ENCODE results near the gene CDC42EP4.
"Not testable (repeated sequence)": the region's sequence is repeated elsewhere in the genome, so short reads cannot be mapped to it uniquely, and the experiment has no call there.

CDC42EP4 gene

DNA sequence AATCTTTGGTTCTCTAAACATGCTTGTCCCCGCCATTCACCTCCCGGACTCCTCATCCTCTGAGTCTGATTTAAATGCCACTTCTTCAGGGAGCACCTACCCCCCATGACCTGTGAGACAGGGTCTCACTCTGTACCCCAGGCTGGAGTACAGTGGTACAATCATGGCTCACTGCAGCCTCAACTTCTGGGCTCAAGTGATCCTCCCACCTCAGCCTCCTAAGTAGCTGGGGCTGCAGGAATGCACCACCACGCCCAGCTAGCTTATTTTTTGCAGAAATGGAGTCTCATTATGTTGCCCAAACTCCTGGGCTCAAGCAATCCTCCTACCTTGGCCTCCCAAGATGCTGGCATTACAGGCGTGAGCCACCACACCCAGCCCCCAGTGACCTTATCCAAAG, 37.3 kb downstream of the CDC42EP4 start:
- no peak for DNase-seq

GRCh38 chr17:73272906-73273218, 38.9 kb downstream of the CDC42EP4 start:
- DNase-seq = no peak

DNA sequence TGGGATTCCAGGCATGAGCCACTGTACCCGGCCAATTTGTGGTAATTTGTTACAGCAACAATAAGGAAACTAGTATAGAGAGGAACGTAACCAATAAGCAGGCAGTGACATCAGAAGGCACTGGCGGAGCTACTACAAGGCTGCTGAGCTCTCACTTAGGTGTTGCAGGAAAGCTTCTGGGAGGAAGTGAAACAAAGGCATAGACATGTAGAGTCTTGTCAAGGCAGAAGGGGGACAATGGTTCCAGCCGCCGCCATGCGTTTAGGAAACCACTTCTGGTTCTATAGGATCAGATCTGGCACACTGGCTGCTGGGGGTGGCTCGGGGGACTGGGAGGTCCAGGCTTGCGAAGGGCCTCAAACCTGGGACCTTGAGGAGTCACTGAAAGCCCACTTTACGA, 40.7 kb downstream of the CDC42EP4 start:
- no peak for DNase-seq

GRCh38 chr17:73269791-73270190, 42.0 kb downstream of the CDC42EP4 start:
- DNase-seq = no peak

DNA sequence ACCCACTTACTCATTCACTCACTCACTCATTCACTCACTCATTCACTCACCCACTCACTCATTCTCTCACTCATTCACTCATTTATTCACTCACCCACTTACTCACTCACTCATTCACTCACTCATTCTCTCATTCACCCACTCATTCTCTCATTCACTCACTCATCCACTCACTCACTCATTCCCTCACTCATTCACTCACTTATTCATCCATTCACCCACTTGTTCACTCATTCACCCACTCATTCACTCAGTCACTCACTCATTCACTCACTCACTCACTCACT, 42.5 kb downstream of the CDC42EP4 start:
- no peak for DNase-seq

DNA sequence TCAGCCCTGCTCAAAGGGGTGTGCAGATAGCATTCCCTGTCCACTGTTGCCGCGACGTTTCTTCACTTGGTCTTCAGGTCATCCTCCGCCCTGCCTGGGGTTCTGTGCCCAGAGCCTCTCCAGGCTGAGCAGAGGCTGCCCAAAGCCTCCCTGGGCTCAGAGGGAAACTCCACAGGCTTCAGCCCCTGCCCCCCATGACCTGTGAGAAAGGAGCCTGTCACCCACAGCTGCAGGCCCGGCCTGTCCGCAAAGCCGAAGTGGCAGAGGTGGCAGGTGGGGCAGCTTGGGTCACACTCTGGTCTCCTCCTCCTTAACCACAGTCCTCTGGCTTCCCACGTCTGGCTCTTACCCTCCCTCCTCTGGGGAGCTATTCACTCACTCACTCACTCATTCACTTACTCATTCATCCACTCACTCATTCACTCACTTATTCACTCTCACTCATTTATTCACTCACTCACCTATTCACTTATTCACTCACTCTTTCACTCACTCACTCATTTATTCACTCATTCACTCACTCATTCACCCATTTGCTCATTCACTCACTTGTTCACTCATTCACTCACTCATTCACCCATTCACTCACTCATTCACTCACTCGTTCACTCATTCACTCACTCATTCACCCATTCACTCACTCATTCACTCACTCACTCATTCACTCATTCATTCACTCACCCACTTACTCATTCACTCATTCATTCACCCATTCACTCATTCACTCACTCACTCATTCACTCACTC, 43.0 kb downstream of the CDC42EP4 start:
- no peak for DNase-seq

- no peak for DNase-seq
Observed at GRCh38 chr17:73267648-73268537, 43.9 kb downstream of the CDC42EP4 start.

DNA sequence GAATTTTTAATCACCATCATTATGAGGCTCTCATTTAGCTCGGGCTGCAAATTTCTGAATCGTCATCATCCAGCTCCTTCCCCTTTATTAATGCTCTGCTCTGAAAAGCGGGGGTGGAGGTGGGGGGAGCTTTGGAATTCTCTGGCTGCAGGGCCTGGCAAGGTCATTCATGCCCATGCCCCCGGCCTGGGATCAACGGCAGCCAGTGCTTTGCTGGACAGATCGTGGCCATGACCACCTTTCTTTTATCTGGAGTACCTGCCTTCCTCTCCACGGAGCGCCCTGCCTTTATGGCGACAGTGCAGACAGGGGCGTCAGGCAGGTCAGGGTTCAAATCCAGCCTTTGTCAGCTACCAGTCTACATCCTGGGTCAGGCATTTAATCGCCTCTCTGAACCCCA, 45.0 kb downstream of the CDC42EP4 start:
- DNase-seq = no peak

DNA sequence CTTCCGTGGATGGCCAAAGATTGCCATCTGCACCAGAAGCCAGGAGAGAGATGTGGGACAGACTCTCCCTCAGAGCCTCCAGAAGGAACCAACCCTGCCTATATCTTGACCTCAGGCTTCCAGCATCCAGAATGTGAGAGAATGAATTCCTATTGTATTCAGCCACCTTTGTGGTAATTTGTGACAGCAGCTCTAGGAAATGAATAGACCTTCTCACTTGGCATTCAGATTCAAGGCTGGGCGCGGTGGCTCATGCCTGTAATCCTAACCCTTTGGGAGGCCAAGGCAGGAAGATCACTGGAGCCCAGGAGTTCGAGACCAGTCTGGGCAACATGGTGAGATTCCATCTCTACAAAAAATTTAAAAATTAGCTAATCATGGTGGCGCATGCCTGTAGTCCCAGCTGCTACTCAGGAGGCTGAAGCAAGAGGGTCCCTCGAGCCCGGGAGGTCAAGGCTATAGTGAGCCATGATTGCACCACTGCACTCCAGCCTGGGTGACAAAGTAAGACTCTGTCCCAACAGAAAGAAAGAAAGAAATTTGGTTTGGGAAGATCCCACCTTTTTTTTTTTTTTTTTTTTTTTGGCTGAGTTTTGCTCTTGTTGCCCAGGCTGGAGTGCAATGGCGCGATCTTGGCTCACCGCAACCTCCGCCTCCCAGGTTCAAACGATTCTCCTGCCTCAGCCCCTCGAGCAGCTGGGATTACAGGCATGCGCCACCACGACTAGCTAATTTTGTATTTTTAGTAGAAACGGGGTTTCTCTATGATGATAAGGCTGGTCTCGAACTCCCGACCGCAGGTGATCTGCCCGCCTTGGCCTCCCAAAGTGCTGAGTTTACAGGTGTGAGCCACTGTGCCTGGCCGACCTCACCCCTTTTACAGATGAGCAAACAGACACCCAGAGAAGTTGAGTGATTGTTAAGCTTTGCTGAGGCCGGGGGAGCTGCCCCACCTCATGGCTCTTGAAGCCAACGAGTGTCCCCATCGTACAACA, 45.9 kb downstream of the CDC42EP4 start:
- DNase-seq = no peak

DNA sequence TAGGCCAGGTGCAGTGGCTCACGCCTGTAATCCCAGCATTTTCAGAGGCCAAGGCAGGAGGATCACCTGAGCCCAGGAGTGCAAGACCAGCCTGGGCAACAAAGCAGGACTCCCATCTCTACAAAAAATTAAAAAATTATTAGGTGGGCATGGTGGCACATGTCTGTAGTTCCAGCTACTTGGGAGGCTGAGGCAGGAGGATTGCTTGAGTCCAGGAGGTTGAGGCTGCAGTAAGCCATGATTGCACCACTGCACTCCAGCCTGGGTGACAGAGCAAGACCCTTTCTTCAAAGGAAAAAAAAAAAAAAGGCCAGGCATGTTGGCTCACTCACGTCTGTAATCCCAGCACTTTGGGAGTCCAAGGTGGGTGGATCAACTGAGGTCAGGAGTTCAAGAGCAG, 47.4 kb downstream of the CDC42EP4 start:
- DNase-seq = not testable (repeated sequence)

DNA sequence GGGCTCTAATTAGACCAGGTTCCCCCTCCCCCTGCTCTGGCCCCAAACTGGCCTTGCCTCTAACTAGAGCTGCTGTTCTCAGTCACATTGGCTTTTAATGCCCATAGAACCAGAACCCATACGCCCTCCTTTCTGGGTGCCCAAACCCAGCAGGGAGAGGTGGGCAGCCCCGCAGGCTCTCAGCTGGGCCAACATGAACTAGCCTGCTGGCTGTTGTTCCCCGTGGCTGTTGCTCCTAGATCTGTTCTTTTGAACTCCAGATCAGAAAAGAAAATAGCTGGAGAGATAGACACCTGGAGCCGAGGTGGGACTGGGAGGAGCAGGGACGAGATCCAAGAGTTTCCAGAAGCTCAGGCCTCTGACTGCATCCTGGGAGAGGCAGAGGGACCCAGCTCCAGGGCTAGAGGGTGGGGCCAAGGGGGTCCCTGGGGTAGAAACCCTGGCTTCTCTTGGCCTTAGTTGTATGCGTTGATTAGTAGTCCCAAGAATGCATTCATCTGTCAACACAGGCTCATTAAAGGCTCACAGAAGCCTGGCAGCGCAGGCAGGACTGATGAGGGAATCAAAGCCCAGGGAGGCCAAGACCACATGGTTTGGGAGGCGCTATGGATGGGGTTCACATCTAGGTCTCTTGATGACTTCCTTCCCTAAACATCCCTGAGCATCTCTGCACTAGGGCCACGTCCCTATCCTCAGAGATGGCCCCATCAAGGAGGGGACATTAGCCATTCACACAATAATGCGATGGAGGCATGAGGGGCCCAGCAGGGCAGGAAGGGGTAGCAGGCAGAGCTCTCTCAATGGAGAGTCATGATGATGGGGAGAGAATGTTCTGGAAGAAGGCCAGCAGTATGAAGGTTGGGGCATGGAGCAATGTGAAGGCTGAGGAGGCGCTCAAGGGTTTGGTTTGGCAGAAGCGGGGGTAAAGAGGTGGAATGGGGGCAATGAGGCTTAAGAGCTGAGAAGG, 48.8 kb downstream of the CDC42EP4 start:
- no peak for DNase-seq

DNA sequence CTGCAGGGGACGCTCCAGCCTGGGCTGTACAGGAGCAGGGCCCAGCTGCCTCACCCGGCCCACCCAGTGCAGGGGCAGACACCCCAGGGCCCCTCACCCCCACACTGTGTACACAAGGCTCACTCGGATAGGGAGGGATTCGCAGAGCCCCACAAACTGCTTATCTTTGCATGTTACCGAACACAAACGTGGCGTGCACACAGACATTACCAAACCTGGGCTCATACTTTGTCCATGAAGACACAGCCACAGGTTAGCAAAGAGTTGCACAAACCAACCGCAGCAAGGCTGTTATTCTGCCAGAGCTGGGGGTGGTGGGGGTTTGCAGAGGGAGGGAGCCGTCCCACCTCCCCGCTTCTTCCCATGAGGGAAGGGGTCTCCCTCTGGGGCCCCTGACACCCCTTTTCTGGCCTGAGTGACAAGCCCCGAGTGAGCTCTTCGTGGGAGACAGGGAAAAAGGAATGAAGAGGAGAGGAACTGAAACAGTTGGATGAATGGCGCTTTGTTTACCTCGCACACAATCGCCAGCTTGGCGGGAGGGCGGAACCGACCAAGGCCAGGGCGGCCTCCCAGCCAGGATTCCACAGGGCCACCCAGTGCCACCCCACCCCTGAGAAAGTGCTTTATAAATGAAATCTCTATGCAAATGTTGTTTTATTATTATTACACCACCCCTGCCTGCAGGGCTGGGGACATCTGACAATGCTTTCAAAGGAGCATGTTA, 49.7 kb downstream of the CDC42EP4 start:
- DNase-seq = no peak

DNA sequence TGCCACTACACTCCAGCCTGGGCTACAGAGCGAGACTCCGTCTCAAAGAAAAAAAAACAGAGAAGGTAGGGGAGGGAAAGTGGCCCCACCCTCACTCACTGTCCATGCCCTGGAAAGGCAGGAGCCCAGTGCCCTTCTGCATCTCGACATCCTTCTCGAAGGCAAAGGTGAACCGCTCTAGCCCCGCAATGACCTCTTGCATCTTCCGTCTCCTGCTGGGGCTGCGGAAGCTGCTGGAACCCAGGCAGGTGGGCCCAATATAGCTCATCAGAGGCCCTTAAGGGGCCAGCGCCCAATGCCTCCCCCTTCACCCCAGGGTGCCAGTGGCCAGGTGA, 50.2 kb downstream of the CDC42EP4 start, which contains the start of gene CPSF4L:
TSS of gene CPSF4L (minus strand) at position 264 of the 335 bp plus-strand sequence. CDS start at position 202, 62 bp downstream.
- no peak for DNase-seq

DNA sequence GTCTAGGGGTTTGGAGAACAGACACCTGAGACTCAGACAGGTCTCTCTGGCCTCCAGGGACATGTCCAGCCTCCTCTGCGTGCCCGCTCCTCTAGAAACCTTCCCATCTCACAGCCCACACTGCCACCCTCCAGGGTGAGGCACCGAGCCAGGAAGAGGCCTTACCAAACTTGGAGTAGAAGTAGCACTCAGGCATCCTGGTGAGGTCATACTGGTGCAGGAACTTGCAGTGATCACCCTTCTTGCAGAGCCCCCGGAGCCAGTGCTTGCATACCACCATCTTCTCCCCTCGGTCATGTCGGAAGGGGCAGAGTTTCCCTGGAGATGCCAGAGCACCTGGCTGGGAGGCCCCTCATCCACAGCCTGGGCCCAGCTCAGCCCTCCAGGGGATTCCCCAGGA, 54.3 kb downstream of the CDC42EP4 start:
- DNase-seq = no peak

DNA sequence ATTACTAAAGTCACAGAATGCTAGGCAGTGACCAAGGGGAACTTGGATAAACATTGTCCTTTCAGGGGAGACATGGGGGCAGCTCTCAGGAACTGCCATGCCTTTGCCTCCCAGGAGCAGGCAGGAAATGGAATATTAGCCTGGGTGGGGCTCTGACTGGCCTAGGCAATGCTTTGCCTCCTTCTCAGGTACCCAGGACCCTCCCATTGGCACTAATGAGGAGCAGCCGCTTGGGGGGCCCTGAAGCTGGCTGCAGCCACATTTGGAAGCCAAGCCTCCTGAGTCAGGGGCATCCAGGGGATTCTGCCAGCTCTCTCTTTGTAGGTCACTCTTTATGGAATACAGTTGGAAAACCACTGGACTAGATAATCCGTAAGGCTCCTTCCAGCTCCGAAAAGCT, 55.6 kb downstream of the CDC42EP4 start:
- DNase-seq = no peak

DNA sequence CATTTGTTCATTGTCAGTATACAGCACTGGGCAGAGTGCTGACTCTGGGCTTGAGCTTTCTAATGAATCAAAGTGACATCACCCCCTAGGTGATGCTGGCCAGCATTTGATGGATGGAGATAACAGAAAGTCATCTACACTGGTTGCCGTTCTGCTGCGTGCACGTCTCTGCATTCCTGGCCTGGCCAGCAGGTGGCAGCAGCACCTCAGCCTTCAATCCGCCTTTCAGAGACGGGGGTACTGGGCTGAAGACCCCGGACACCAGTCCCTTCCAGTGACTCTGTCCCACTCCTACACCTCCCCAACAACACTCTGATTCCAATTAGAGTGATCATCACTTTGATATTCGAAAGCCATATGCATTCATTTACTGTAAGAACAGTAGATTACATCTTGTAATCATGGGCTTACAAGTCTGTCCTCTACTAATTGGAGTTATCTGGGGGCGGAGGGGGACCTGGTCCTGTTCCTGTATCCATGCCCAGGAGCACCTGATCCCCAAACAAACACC, 56.1 kb downstream of the CDC42EP4 start:
- peak; percentile 55 to 65 for DNase-seq

DNA sequence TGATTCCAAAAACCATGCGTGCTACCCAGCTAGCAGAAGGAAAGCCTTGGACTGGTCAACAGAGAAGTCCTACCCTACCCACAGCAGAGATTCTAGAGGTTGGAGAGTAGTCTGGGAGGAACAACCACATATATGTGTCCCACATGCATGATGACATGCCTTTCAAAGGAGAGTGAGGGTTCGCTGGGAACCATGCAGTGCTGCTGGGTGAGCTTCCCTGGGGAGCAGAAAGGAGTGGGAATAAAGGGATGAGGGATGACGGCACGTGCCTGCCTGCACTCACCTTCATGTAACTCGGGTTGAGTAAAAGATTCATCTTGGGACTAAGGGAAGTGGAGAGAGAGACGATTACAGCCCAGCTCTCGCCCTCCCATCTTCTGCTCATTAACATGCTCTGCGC, 59.9 kb downstream of the CDC42EP4 start:
- DNase-seq = no peak

DNA sequence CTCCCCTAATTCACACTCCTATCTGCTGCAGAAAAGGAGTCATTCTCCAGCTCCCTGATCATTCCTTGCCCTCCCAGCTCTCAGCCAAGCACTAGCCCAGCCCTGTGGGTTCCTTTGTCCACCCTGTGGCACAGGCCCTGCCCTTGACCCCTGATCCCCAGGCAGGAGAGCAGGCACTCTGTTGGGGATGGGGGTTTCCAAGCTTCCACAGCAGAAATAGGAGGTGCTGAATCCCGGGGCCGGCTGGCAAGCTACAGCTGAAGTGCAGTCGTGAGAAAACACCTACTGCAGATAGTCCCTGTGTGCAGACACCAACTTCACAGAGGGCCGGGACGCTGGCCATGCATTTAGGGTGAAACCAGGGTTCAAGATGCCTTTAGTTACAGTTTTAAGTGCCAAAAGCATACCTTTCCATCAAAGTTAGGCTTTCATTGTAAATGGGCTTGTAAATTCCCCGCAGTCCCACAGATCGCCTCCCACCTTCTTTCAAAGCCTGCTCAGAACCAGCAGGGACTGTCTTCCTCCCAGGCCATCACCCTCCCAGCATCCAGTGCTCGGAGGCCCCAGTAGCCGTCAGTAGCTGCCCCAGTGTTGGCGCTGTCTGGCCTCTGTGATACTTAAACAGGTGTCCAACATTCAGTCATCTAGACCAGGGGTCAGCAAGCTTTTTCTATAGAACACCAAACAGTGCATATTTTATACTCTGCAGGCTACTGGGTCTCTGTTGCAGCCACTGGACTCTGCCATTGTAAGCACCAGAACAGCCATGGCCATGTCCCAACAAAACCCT, 60.8 kb downstream of the CDC42EP4 start:
- DNase-seq = no peak

GRCh38 chr17:73249700-73250099, 62.1 kb downstream of the CDC42EP4 start:
- DNase-seq = no peak

- no peak for DNase-seq
Observed at GRCh38 chr17:73248532-73248931, 63.3 kb downstream of the CDC42EP4 start.
